HCT116 (cell line): ENCODE data around the gene FOXK1. TPM values are rescaled to one million over a fixed set of nuclear protein-coding genes. Genes with fewer than 3 reads are reported as not detected.
A peak's percentile ranks its signal among the peaks of the same experiment; 100 is the strongest.

Experiments
- ATAC-seq: fragments of 200-7000 bp; cut with Tn5 transposase; 2 replicates; pipeline ENCODE4 v1.9.1; 2020; ENCODE audit warnings: mild to moderate bottlenecking, moderate library complexity
- BruUV-seq: library from RNA; stranded (reverse); fragments of 400-500 nt; replicated peaks from 2 replicates; lab custom pipeline; 2021; lab: Mats Ljungman, UMichigan
- CTCF ChIA-PET: fragments of 300-600 bp; sonication (Branson Sonifier 250); formaldehyde crosslinking; loops from one replicate; lab custom pipeline; 2021; ENCODE audit warnings: antibody characterized with exemption; lab: Charles Lee
- POLR2A ChIA-PET: fragments of 300-600, 350-600 bp; sonication (Branson Sonifier 250); formaldehyde crosslinking; loops from one replicate; lab custom pipeline; 2021; ENCODE audit warnings: antibody characterized with exemption; lab: Charles Lee
- RAD21 ChIA-PET, 2 experiments: fragments of 300-600 bp; sonication (Branson Sonifier 250); formaldehyde crosslinking; loops; one replicate each; lab custom pipeline; 2023; ENCODE audit warnings: low total read pairs in 2 of 2; ENCODE audit not compliant: uncharacterized antibody in 2 of 2, unreplicated experiment in 2 of 2, low non-redundant PET in 1 of 2; lab: Charles Lee
- DNase-seq: peaks from one replicate; pipeline ENCODE4 v3.0.0-alpha.2; 2010; ENCODE audit warnings: low read depth, low spot score
- H2AFZ ChIP-seq: fragments of 200-600 bp; shearing (Covaris generic), sonication (generic); 2 replicates; pipeline ENCODE4 v1.6.1; 2017; ENCODE audit warnings: low read depth, mixed run types, mixed read lengths, antibody characterized with exemption, low read length; ENCODE audit not compliant: poor library complexity, severe bottlenecking
- H3K27ac ChIP-seq: 2 replicates; pipeline ENCODE4 v1.5.1; 2012; ENCODE audit warnings: low read depth, low read length
- H3K27me3 ChIP-seq: fragments of 200-600 bp; sonication (generic); 2 replicates; pipeline ENCODE4 v1.6.1; 2016; ENCODE audit warnings: mixed run types, low read length, mixed read lengths; ENCODE audit not compliant: insufficient read depth
- H3K36me3 ChIP-seq, 2 experiments: fragments of 200-500 bp in 1 of 2; fragments of 200-600 bp in 1 of 2; sonication (Bioruptor generic) in 1 of 2; sonication (generic) in 1 of 2; 2 replicates each; pipeline versions ENCODE4 v1.5.1 to v1.6.1; 2014 to 2016; ENCODE audit warnings: low read length in 2 of 2, inconsistent platforms in 1 of 2, mixed read lengths in 1 of 2, mixed run types in 1 of 2; ENCODE audit not compliant: insufficient read depth in 2 of 2, control insufficient read depth in 1 of 2
- H3K4me1 ChIP-seq, 2 experiments: fragments of 200-600 bp in 1 of 2; sonication (generic) in 1 of 2; 2 replicates each; pipeline versions ENCODE4 v1.5.1 to v1.6.1; 2012 to 2017; ENCODE audit warnings: low read length in 2 of 2, inconsistent platforms in 1 of 2, mild to moderate bottlenecking in 1 of 2, mixed read lengths in 1 of 2, mixed run types in 1 of 2, moderate library complexity in 1 of 2; ENCODE audit not compliant: insufficient read depth in 2 of 2, control insufficient read depth in 1 of 2
- H3K4me2 ChIP-seq: fragments of 200-600 bp; sonication (generic); 2 replicates; pipeline ENCODE4 v1.6.1; 2017; ENCODE audit warnings: mixed run types, low read length, mixed read lengths
- H3K4me3 ChIP-seq, 2 experiments: fragments of 200-600 bp in 1 of 2; sonication (generic) in 1 of 2; replicated peaks in 1 of 2; 2 replicates each; pipeline ENCODE4 v1.5.1; 2011 to 2016; ENCODE audit warnings: low read length in 2 of 2, control low read depth in 1 of 2, low read depth in 1 of 2, mild to moderate bottlenecking in 1 of 2, mixed read lengths in 1 of 2, mixed run types in 1 of 2
- H3K79me2 ChIP-seq: fragments of 200-600 bp; sonication (generic); 2 replicates; pipeline ENCODE4 v1.6.1; 2017; ENCODE audit warnings: mild to moderate bottlenecking, mixed run types, low read length, moderate library complexity, mixed read lengths; ENCODE audit not compliant: insufficient read depth
- H3K9ac ChIP-seq: fragments of 200-600 bp; sonication (generic); 2 replicates; pipeline ENCODE4 v1.6.1; 2016; ENCODE audit warnings: low read length, mixed read lengths
- H3K9me2 ChIP-seq: fragments of 200-600 bp; sonication (generic), shearing (Covaris generic); 2 replicates; pipeline ENCODE4 v1.6.1; 2017; ENCODE audit warnings: mixed run types, mild to moderate bottlenecking, moderate library complexity; ENCODE audit not compliant: insufficient read depth
- H3K9me3 ChIP-seq, 2 experiments: fragments of 200-500 bp in 1 of 2; fragments of 200-600 bp in 1 of 2; sonication (Bioruptor generic) in 1 of 2; sonication (generic) in 1 of 2; 2 replicates each; pipeline ENCODE4 v1.6.1; 2014 to 2017; ENCODE audit warnings: low read length in 2 of 2, mixed read lengths in 2 of 2, inconsistent platforms in 1 of 2, low read depth in 1 of 2, mild to moderate bottlenecking in 1 of 2, mixed run types in 1 of 2, moderate library complexity in 1 of 2; ENCODE audit not compliant: control insufficient read depth in 1 of 2, insufficient read depth in 1 of 2
- H4K20me1 ChIP-seq: fragments of 200-600 bp; sonication (generic), shearing (Covaris generic); 2 replicates; pipeline ENCODE4 v1.6.1; 2017; ENCODE audit warnings: mixed run types, mild to moderate bottlenecking, moderate library complexity; ENCODE audit not compliant: insufficient read depth
- CBX3 ChIP-seq: IDR thresholded peaks from 2 replicates; pipeline ENCODE4 v1.6.1; 2012; ENCODE audit warnings: low read depth
- EGR1 ChIP-seq: IDR thresholded peaks from 2 replicates; pipeline ENCODE4 v1.6.1; 2012; ENCODE audit warnings: low read depth
- ELF1 ChIP-seq: IDR thresholded peaks from 2 replicates; pipeline ENCODE4 v1.6.1; 2012; ENCODE audit warnings: low read depth, borderline replicate concordance
- EZH2 ChIP-seq: fragments of 200-600 bp; sonication (generic); IDR thresholded peaks from 2 replicates; pipeline ENCODE4 v1.6.1; 2017; ENCODE audit warnings: antibody characterized with exemption, mixed run types
- EZH2phosphoT487 ChIP-seq: fragments of 200-600 bp; IDR thresholded peaks from 2 replicates; pipeline ENCODE4 v1.6.1; 2018; ENCODE audit warnings: antibody characterized with exemption, borderline replicate concordance
- FOSL1 ChIP-seq: IDR thresholded peaks from 2 replicates; pipeline ENCODE4 v1.6.1; 2012; ENCODE audit warnings: low read depth
- JUND ChIP-seq: IDR thresholded peaks from 2 replicates; pipeline ENCODE4 v1.6.1; 2012
- POLR2AphosphoS5 ChIP-seq: IDR thresholded peaks from 2 replicates; pipeline ENCODE4 v1.6.1; 2011; ENCODE audit warnings: mild to moderate bottlenecking, low read depth, low read length, moderate library complexity
- SIN3A ChIP-seq: IDR thresholded peaks from 2 replicates; pipeline ENCODE4 v1.6.1; 2012; ENCODE audit warnings: low read depth
- SRF ChIP-seq: IDR thresholded peaks from 2 replicates; pipeline ENCODE4 v1.6.1; 2012; ENCODE audit warnings: low read depth
- TCF7L2 ChIP-seq: IDR thresholded peaks from 2 replicates; pipeline ENCODE4 v1.7.0; 2011; ENCODE audit warnings: borderline replicate concordance, inconsistent platforms; ENCODE audit not compliant: insufficient read depth, insufficient read length; ENCODE audit errors: extremely low read depth
- YY1 ChIP-seq: IDR thresholded peaks from 2 replicates; pipeline ENCODE4 v1.6.1; 2011; ENCODE audit warnings: low read length, low read depth, moderate library complexity, mild to moderate bottlenecking; ENCODE audit not compliant: insufficient replicate concordance; ENCODE audit errors: extremely low read depth
- intact Hi-C: fragments of 100-400 bp; cut with micrococcal nuclease; formaldehyde crosslinking; loops from 2 replicates; pipeline ENCODE4 v1.10.0; 2022
- total RNA-seq: library from RNA; stranded (reverse); gene quantifications from one replicate; pipeline ENCODE4 v1.2.1, GENCODE V29; 2021; ENCODE audit not compliant: unreplicated experiment
- TF ChIP-seq, protein P1 (sequence below): IDR thresholded peaks from 2 replicates; pipeline ENCODE4 v1.6.1; 2011; ENCODE audit warnings: mild to moderate bottlenecking, low read length, moderate library complexity; ENCODE audit not compliant: insufficient replicate concordance; ENCODE audit errors: extremely low read depth
- TF ChIP-seq, protein P2 (sequence below): IDR thresholded peaks from 2 replicates; pipeline ENCODE4 v1.6.1; 2012
- TF ChIP-seq, protein P3 (sequence below): IDR thresholded peaks from 2 replicates; pipeline ENCODE4 v1.6.1; 2012; ENCODE audit warnings: low read depth

The FOXK1 gene
- total RNA-seq, 1 experiment from 2014 or later = 60.5 TPM

DNA sequence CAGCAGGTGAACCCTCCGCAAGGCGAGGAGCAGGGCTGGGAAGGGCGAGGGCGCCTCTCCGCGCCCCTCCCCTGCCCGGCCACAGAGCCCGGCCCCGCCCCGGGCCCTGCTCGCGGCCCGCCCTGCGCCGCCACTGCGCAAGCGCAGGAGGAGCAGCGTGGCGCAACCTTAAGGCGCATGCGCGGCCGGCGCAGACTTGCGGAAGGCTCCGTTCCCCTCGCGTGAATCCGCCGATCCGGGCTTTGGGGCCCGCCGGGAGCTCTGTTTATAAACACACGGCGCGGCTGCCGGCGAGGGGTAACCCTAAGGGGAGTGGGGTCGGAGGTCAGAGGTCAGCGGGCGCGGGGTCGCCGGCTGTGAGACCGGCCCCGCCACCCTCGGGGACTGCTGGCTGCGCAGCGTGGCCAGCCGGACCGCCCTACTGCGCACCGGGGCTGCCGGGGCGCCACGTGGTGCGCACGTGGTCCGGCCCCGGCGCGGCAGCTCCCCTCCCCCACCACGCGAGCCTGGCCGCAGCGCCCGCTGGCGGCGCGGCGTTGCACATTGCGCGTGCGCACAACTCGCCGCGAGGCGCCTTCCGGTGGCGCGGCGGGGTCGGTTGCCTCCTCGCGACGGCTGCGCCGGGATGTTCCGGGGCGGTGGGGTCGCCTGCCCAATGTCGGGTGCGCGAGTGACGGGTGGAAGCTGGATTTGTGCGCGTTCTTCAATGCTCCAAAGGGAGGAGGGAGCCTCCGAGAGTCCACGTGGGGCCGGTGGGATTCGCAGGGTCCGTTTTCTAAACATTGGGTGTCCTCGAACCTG lies 40.2 kb upstream of the FOXK1 start (continued):
- TF ChIP-seq, protein P1, sequence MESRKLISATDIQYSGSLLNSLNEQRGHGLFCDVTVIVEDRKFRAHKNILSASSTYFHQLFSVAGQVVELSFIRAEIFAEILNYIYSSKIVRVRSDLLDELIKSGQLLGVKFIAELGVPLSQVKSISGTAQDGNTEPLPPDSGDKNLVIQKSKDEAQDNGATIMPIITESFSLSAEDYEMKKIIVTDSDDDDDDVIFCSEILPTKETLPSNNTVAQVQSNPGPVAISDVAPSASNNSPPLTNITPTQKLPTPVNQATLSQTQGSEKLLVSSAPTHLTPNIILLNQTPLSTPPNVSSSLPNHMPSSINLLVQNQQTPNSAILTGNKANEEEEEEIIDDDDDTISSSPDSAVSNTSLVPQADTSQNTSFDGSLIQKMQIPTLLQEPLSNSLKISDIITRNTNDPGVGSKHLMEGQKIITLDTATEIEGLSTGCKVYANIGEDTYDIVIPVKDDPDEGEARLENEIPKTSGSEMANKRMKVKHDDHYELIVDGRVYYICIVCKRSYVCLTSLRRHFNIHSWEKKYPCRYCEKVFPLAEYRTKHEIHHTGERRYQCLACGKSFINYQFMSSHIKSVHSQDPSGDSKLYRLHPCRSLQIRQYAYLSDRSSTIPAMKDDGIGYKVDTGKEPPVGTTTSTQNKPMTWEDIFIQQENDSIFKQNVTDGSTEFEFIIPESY = peak; percentile 38

DNA sequence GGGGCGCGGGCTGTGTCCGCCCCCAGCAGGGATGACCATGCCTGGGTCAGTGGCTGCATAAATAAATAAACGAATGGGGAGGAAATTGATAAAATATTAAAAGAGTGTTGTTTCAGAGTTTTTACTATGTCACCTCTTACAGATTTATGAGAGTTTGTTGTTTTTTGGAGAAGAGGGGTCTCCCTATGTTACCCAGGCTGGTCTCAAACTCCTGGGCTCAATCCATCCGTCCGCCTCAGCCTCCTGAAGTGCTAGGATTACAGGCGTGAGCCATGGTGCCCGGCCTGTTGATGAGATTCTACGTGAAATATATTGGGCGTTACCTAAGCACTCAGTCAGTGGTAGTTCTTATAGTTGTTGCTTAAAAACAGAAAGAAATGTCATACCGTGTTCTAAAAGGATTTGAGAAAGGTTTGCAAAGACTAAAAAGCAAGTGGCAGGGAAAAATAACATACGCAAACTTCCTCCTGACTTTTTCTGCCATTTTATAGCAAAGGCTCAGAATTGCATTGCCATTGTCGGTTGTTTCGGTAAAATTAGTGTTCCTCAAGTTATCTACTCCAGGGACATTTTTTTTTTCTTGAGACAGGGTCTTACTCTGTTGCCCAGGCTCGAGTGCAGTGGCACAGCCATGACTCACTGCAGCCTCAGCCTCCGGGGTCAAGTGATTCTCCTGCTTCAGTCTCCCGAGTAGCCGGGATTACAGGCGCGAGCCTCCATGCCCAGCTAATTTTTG lies 39.5 kb upstream of the FOXK1 start:
- no peaks in the 10 kb centered on the region for H4K20me1 ChIP-seq
- no peaks in the 10 kb centered on the region; a peak in 1 of 4 replicates for H3K9me3 ChIP-seq
- POLR2A ChIA-PET = no interaction called here
- peak overlapping the region; percentile 85 for H3K9ac ChIP-seq
- no peaks in the 10 kb centered on the region for H3K79me2 ChIP-seq
- H3K4me3 ChIP-seq = peak overlapping the region; percentile 63 to 65
- CTCF ChIA-PET = interaction anchor here (2.6 kb wide), 1 partner anchor 11 kb away, joined by 16 read pairs; no protein-coding TSS in a partner anchor
- H3K9me2 ChIP-seq = no peaks in the 10 kb centered on the region
- intact Hi-C loops = no loop called here
- H3K27me3 ChIP-seq = no peaks in the 10 kb centered on the region
- TF ChIP-seq YY1 (no peak), SIN3A (no peak), EZH2 (no peak), POLR2AphosphoS5 (no peak), ELF1 (no peak), FOSL1 (peak; percentile 8; the same call in 1 of the 2 replicates), EGR1 (no peak), EZH2phosphoT487 (no peak), SRF (no peak), CBX3 (no peak), JUND (peak; percentile 33; the same call in 1 of the 2 replicates), TCF7L2 (no peak)
- TF ChIP-seq, protein P2, sequence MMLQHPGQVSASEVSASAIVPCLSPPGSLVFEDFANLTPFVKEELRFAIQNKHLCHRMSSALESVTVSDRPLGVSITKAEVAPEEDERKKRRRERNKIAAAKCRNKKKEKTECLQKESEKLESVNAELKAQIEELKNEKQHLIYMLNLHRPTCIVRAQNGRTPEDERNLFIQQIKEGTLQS = no peak
- TF ChIP-seq, protein P3, sequence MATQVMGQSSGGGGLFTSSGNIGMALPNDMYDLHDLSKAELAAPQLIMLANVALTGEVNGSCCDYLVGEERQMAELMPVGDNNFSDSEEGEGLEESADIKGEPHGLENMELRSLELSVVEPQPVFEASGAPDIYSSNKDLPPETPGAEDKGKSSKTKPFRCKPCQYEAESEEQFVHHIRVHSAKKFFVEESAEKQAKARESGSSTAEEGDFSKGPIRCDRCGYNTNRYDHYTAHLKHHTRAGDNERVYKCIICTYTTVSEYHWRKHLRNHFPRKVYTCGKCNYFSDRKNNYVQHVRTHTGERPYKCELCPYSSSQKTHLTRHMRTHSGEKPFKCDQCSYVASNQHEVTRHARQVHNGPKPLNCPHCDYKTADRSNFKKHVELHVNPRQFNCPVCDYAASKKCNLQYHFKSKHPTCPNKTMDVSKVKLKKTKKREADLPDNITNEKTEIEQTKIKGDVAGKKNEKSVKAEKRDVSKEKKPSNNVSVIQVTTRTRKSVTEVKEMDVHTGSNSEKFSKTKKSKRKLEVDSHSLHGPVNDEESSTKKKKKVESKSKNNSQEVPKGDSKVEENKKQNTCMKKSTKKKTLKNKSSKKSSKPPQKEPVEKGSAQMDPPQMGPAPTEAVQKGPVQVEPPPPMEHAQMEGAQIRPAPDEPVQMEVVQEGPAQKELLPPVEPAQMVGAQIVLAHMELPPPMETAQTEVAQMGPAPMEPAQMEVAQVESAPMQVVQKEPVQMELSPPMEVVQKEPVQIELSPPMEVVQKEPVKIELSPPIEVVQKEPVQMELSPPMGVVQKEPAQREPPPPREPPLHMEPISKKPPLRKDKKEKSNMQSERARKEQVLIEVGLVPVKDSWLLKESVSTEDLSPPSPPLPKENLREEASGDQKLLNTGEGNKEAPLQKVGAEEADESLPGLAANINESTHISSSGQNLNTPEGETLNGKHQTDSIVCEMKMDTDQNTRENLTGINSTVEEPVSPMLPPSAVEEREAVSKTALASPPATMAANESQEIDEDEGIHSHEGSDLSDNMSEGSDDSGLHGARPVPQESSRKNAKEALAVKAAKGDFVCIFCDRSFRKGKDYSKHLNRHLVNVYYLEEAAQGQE = no peak
- DNase-seq (no peak), ATAC-seq (no peak)
- no peak overlapping the region for H2AFZ ChIP-seq
- peak overlapping the region; percentile 98 for H3K4me2 ChIP-seq
- no peaks in the 10 kb centered on the region for H3K36me3 ChIP-seq
- peaks cover 5 to 24% of the 10 kb centered on the region in 2 experiments; a peak in 3 of 4 replicates for H3K4me1 ChIP-seq
- RAD21 ChIA-PET = no interaction called here
- TSS peak; percentile 94 for BruUV-seq
- H3K27ac ChIP-seq = peak overlapping the region; percentile 90
